Central memory CD4-positive, alpha-beta T cell (primary cell): ENCODE results near the gene MRFAP1.
A peak's percentile ranks its signal among the peaks of the same experiment; 100 is the strongest.
"Not testable (repeated sequence)": the region's sequence is repeated elsewhere in the genome, so short reads cannot be mapped to it uniquely, and the experiment has no call there.

Source experiments
- DNase-seq: peaks from one replicate; pipeline ENCODE4 v3.0.0; 2022

The MRFAP1 gene

DNA sequence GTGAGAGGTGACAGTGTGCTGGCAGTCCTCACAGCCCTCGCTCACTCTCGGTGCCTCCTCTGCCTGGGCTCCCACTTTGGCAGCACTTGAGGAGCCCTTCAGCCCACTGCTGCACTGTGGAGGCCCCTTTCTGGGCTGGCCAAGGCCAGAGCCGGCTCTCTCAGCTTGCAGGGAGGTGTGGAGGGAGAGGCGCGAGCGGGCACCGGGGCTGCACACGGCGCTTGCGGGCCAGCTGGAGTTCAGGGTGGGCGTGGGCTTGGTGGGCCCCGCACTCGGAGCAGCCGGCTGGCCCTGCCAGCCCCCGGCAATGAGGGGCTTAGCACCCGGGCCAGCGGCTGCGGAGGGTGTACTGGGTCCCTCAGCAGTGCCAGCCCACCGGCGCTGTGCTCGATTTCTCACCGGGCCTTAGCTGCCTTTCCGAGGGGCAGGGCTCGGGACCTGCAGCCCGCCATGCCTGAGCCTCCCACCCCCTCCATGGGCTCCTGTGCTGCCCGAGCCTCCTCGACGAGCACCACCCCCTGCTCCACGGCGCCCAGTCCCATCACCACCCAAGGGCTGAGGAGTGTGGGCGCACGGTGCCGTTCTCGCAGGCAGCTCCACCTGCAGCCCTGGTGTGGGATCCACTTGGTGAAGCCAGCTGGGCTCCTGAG, 32.2 kb downstream of the MRFAP1 start:
- not testable (repeated sequence) for DNase-seq

DNA sequence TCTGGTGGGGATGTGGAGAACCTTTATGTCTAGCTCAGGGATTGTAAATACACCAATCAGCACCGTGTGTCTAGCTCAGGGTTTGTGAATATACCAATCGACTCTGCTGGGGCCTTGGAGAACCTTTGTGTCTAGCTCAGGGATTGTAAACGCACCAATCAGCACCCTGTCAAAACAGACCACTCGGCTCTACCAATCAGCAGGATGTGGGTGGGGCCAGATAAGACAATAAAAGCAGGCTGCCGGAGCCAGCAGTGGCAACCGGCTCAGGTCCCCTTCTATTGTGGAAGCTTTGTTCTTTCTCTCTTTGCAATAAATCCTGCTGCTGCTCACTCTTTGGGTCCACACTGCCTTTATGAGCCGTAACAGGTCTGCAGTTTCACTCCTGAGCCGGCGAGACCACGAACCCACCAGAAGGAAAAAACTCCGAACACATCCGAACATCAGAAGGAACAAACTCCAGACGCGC, 32.7 kb downstream of the MRFAP1 start:
- not testable (repeated sequence) for DNase-seq

GRCh38 chr4:6673660-6674499, 33.4 kb downstream of the MRFAP1 start:
- DNase-seq = peak; percentile 95

GRCh38 chr4:6674500-6675149, 34.1 kb downstream of the MRFAP1 start:
- peak; percentile 76 for DNase-seq

GRCh38 chr4:6676722-6677558, 36.5 kb downstream of the MRFAP1 start:
- DNase-seq = no peak

DNA sequence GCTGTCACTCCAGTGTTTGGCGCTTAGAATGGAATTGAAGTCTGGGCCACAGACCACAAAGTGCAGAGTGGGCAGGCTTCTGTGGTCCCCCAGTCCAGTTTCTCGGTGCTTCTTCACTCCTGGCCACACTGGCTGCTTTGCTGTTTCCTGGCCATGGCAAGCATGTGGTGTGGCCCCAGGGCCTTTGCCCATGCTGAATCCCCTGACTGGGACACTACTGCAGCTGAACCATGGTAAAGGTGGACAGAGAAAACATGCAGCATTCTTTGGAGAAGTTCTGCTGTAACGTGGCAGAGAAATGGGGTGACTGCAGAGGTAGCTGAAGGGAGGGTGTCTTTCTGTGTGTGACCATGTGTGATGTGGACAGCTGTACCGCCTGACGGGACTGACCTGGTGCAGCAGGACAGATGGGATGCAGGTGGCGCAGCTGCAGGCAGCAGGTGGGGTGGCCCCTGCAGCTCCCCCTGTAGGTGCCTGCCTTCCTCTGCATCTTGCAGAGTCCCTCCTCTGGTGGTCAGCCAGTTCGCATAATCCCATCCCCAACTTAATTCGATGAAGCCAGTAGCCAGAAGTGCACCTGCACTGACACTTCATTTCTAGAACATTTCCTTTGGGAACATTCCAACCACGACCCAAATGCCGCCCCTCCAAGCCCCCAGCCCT, 40.0 kb downstream of the MRFAP1 start:
- DNase-seq = no peak

GRCh38 chr4:6681191-6681590, 40.7 kb downstream of the MRFAP1 start:
- no peak for DNase-seq

GRCh38 chr4:6682862-6683590, 42.5 kb downstream of the MRFAP1 start:
- DNase-seq = no peak

DNA sequence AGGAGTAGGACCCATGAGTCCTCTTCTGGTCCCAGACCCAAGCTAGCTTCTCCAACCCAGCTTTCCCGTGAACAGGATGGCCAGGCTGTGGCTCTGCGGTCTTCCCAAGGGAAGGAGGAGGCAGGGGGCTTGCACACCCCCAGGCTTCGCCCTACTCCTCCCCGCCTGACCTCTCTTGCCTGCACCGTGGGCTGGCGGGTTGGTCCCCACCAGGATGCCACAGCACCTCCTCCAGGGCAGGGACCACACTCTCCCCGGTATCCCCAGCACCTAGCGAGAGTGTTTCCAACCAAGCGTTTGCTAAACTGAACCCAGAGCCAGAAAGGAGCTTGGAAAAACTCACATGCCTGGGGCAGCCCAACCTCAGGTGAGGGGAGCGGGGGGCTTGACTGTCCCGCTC, 44.2 kb downstream of the MRFAP1 start:
- no peak for DNase-seq

GRCh38 chr4:6686104-6686787, 45.8 kb downstream of the MRFAP1 start:
- no peak for DNase-seq

GRCh38 chr4:6687947-6688878, 47.7 kb downstream of the MRFAP1 start:
- DNase-seq = no peak

DNA sequence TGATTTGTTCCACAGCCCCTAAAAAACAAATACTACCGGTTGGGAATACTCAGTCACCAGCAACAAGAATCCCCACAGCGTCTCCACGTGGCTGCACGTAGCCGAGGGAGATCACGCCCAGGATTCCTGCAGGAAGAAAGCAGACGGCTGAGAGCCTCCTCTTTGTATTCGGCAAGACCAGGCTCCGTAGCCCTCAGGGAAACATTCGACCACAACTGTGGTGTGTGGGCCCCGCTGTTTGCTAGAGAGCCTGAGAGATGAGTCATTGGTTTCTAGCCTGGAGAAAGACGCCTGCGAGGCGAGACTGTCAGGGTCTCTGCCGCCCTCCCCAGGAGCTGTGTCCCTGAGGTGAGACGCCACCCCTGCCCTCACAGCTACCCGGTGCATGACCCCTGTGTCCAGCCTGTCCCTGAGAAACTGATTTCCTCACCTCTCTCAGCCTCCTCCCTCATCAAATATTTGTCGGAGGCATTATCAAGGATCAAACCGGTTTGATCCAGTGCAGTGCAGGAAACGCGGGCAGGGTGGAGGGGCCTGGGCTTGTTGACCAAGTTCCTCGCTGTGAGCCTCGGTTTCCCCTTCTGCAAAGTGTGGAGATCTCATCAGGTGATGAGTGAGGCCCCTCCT, 48.5 kb downstream of the MRFAP1 start:
- DNase-seq = peak; percentile 72

DNA sequence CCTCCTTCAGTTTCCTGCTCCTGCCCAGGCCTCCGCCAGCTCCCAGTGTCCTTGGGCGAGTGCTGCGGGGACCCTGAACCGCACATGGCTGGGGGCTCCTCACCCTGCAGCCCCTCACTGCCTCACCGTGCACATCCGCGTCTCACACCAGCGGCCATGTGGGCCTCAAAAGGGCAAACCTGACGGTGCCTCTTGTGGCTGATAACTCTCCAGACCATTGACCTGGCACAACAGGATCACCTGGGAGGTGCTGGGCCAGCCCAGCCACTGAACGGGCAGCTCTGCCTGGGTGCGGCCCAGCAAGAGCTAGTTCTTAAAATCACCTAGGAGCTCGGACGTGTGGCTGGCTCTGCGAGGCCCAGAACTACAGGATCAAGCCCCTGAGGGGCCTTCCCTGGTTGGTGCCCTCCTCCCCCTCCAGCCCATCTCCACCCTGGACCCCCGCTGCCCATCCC, 49.0 kb downstream of the MRFAP1 start:
- DNase-seq = no peak
